OCI-M2 (cell line): Measurements from ENCODE around the gene THNSL1.
"Not testable (repeated sequence)": the region's sequence is repeated elsewhere in the genome, so short reads cannot be mapped to it uniquely, and the experiment has no call there.

Experiments
- DNase-seq: peaks from one replicate; lab custom pipeline; 2025; ENCODE audit not compliant: unreplicated experiment; lab: John Stamatoyannopoulos, UW

The THNSL1 gene

GRCh38 chr10:25016376-25017153, at the start of gene THNSL1:
TSS of gene THNSL1 (plus strand) at chr10:25016612. CDS start at chr10:25023224, 6,612 bp downstream.
- peak; percentile 87 for DNase-seq

GRCh38 chr10:24966962-24967481, 49.4 kb upstream of the THNSL1 start:
- no peak for DNase-seq

- DNase-seq = no peak
Measured at GRCh38 chr10:24968349-24968748, 48.1 kb upstream of the THNSL1 start.

- not testable (repeated sequence) for DNase-seq
Measured at GRCh38 chr10:24968951-24969350, 47.5 kb upstream of the THNSL1 start.

- no peak for DNase-seq
Measured at GRCh38 chr10:24969841-24970281, 46.6 kb upstream of the THNSL1 start.

GRCh38 chr10:24971374-24971773, 45.0 kb upstream of the THNSL1 start:
- no peak for DNase-seq

GRCh38 chr10:24973163-24973562, 43.2 kb upstream of the THNSL1 start:
- DNase-seq = no peak

GRCh38 chr10:24974976-24975375, 41.4 kb upstream of the THNSL1 start:
- no peak for DNase-seq

- DNase-seq = no peak
Measured at GRCh38 chr10:24979685-24980084, 36.7 kb upstream of the THNSL1 start.

- no peak for DNase-seq
Measured at GRCh38 chr10:24981161-24981710, 35.2 kb upstream of the THNSL1 start.

- DNase-seq = no peak
Measured at GRCh38 chr10:24982319-24983112, 33.9 kb upstream of the THNSL1 start.

- no peak for DNase-seq
Measured at GRCh38 chr10:24983130-24983529, 33.3 kb upstream of the THNSL1 start.

- DNase-seq = no peak
Measured at GRCh38 chr10:24983946-24984345, 32.5 kb upstream of the THNSL1 start.

GRCh38 chr10:24984906-24985305, 31.5 kb upstream of the THNSL1 start:
- DNase-seq = no peak

- DNase-seq = no peak
Measured at GRCh38 chr10:24988831-24989640, 27.4 kb upstream of the THNSL1 start.

- DNase-seq = no peak
Measured at GRCh38 chr10:24989867-24990266, 26.5 kb upstream of the THNSL1 start.

GRCh38 chr10:24991298-24991697, 25.1 kb upstream of the THNSL1 start:
- DNase-seq = no peak

GRCh38 chr10:24992512-24993133, 23.8 kb upstream of the THNSL1 start:
- DNase-seq = no peak

GRCh38 chr10:24993237-24993958, 23.0 kb upstream of the THNSL1 start:
- no peak for DNase-seq

- DNase-seq = no peak
Measured at GRCh38 chr10:24995072-24995471, 21.3 kb upstream of the THNSL1 start.
